Activated T-cell treated with anti-CD3 and anti-CD28 coated beads, Interleukin-2, amount 50 U/mL, for 48 hours (primary cell): ENCODE measurements around the gene PHIP.

Experiments used
- DNase-seq, 2 experiments: peaks; one replicate each; pipeline ENCODE4 v3.0.0-alpha.2; 2020

PHIP gene

GRCh38 chr6:79070206-79070825 is 7.7 kb downstream of the PHIP start:
- DNase-seq, result no peak

- no peak for DNase-seq
Measured at GRCh38 chr6:79066828-79067227, 11.2 kb downstream of the PHIP start.

- no peak for DNase-seq
Measured at GRCh38 chr6:79066330-79066729, 11.7 kb downstream of the PHIP start.

GRCh38 chr6:79065232-79065631 is 12.8 kb downstream of the PHIP start:
- DNase-seq, result no peak

- DNase-seq, result no peak
Measured at GRCh38 chr6:79064635-79065034, 13.4 kb downstream of the PHIP start.

- DNase-seq, result no peak
Measured at GRCh38 chr6:79062708-79063107, 15.3 kb downstream of the PHIP start.

- no peak for DNase-seq
Measured at GRCh38 chr6:79057746-79058145, 20.3 kb downstream of the PHIP start.

- DNase-seq, result no peak
Measured at GRCh38 chr6:79056226-79056625, 21.8 kb downstream of the PHIP start.

- DNase-seq, result no peak
Measured at GRCh38 chr6:79048611-79049010, 29.4 kb downstream of the PHIP start.

- DNase-seq, result no peak
Measured at GRCh38 chr6:79047072-79047471, 31.0 kb downstream of the PHIP start.

GRCh38 chr6:79045966-79046365 is 32.1 kb downstream of the PHIP start:
- no peak for DNase-seq

GRCh38 chr6:79042799-79043126 is 35.3 kb downstream of the PHIP start:
- DNase-seq, result no peak

GRCh38 chr6:79042088-79042798 is 35.8 kb downstream of the PHIP start:
- DNase-seq, result no peak

- no peak for DNase-seq
Measured at GRCh38 chr6:79040083-79040482, 38.0 kb downstream of the PHIP start.

GRCh38 chr6:79038061-79038460 is 40.0 kb downstream of the PHIP start:
- DNase-seq, result no peak

- DNase-seq, result no peak
Measured at GRCh38 chr6:79034865-79035264, 43.2 kb downstream of the PHIP start.

GRCh38 chr6:79033279-79033678 is 44.8 kb downstream of the PHIP start:
- DNase-seq, result no peak

GRCh38 chr6:79031821-79032590 is 46.0 kb downstream of the PHIP start:
- no peak for DNase-seq

GRCh38 chr6:79030511-79030910 is 47.5 kb downstream of the PHIP start:
- no peak for DNase-seq

GRCh38 chr6:79030023-79030422 is 48.0 kb downstream of the PHIP start:
- no peak for DNase-seq

- no peak for DNase-seq
Measured at GRCh38 chr6:79028641-79029314, 49.3 kb downstream of the PHIP start.

- no peak for DNase-seq
Measured at GRCh38 chr6:79011940-79012339, 66.1 kb downstream of the PHIP start.

- DNase-seq, result no peak
Measured at GRCh38 chr6:79010422-79010821, 67.6 kb downstream of the PHIP start.

GRCh38 chr6:79009819-79010218 is 68.2 kb downstream of the PHIP start:
- no peak for DNase-seq
